GM18858 (cell line): ENCODE data around the gene FGD6.
"Not testable (repeated sequence)": the region's sequence is repeated elsewhere in the genome, so short reads cannot be mapped to it uniquely, and the experiment has no call there.

Experiments
- ATAC-seq: cut with Tn5 transposase; IDR thresholded peaks from one replicate; pipeline ENCODE4 v1.9.1; 2021; ENCODE audit not compliant: unreplicated experiment

FGD6 gene

DNA sequence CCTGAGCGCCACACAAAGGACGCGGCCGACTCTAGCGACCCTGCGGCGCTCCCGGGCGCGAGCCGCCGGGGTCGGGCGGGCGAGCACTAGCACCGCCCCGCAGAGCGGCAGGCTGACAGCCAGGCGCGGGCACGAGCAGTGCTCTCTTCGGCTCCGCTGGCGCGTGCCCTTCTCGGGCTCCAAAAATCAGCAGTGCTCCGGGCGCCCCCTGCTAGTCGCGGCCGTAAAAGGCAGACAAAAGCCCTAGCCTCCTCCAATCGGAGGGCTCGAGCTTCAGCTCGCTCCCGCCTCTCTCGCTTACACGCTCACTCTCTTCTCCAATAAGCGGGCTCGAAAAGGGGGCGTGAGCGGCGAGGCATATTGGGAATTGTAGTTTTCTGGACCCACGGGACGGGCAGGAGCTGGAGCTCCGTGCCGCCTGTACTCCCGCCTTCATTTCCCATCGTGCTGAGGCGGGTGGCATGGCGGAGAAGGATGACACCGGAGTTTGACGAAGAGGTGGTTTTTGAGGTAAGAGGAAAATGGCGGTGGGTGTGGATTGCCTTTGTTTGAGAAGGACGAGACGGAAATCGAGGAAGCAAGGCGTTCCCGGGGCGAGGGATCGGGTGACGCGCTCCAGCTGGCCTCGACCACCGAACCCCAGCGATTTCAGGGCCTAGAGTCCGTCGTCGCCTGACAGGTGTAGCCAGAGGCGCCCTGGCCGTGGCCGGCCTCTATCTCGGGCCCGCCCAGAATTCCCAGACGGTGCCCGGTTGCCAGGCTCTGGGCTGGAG, at the start of gene FGD6, which contains the start of gene VEZT:
TSS of gene FGD6 (minus strand) at position 91 of the 773 bp plus-strand sequence. CDS start 227 bp downstream, outside the sequence.
TSS of gene VEZT (plus strand) at position 431 of the 773 bp plus-strand sequence. CDS start at position 475, 44 bp downstream.
- ATAC-seq: peak; percentile 88

DNA sequence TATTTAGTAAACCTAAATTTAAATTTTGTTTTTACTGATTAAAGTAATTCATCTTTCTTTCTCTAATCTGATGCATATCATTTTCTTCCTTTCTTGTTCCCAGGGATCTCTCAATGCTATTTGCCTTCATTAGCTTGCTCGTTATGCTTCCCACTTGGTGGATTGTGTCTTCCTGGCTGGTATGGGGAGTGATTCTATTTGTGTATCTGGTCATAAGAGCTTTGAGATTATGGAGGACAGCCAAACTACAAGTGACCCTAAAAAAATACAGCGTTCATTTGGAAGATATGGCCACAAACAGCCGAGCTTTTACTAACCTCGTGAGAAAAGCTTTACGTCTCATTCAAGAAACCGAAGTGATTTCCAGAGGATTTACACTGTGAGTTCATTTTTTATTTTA, 49.0 kb upstream of the FGD6 start:
- ATAC-seq: no peak

DNA sequence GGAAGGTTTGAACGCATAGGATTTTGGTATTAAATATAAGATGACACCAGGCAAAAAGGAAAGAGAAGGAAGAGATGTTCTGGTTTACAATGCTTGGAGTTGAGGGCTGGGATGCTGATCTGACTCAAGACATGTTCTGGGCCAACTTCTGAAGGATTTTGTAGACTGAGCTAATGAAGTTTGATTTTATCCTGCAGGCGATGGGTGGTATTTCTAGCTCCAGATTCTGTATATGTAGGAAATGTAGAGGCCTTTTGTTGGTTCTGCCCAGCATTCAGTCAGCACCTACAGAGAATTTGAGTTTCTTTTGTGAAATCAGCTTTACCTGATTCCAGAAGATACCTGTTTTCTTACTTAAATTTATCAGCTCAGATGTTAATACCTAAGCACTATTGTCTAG, 48.5 kb upstream of the FGD6 start:
- ATAC-seq: no peak

DNA sequence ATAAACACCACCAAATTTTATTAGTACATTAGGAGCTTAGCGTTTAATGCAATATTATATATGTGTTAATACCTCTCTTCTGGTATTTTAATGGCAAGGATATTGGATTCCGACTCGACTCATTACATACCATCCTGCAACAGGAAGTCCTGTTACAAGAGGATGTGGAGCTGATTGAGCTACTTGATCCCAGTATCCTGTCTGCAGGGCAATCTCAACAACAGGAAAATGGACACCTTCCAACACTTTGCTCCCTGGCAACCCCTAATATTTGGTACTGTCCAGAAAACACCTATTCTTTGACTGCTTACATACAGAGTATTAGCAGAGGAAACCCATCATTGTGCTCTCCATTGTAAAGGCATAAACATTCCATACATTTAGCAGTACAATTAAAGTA, 45.5 kb upstream of the FGD6 start:
- ATAC-seq: no peak

DNA sequence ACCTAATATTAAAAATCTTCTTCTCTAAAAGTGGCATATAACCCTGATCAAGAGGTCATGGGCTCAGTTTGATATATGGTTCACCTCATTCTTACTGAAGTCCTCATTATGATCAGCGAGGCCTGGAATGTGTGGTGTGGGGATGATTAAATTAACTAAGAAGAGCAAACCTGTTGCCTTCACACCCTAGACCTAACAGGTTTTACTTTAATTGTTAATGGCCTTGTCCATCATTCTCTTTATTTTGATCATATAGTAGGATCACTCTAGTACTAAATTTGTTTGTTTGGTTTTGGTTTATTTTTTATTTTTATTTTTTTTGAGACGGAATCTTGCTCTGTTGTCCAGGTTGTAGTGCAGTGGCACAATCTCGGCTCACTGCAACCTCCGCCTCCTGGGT, 43.8 kb upstream of the FGD6 start:
- no peak for ATAC-seq

DNA sequence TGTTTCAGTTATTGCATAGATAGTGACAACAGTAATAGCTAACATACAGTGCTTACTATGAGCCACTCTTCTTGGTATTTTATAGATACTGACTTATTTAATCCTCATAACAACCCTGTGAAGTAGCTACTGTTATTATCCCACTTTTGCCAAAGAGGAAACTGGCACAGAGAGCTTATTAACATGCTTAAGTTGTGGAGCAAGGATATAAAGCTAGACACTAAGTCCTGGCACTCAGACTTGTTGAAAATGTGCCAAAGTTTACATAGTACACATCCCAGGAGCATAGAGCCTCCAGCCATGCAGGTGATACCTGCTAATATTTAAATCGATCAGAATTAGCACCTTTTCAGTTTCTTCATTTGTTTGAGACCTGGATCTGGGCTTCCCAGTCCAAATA, 42.1 kb upstream of the FGD6 start:
- ATAC-seq: no peak

DNA sequence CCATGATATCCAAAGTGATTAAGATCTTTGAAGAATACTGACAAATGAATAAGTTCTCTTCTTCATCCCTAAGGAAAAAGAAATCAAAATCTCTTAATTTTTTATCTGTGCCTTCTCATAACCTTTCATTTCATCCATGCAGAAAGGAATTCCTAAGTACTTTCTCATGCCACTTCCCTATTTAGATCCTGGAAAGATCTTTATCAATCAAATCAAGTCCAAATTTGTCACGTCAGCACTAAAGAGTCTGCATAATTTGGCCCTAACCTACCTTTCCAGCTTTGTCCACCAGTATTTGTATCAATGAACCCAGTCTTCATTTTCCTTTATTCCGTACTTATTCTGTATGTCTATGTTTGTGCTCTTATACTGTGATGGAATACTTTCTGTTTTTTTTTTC, 41.5 kb upstream of the FGD6 start:
- no peak for ATAC-seq

DNA sequence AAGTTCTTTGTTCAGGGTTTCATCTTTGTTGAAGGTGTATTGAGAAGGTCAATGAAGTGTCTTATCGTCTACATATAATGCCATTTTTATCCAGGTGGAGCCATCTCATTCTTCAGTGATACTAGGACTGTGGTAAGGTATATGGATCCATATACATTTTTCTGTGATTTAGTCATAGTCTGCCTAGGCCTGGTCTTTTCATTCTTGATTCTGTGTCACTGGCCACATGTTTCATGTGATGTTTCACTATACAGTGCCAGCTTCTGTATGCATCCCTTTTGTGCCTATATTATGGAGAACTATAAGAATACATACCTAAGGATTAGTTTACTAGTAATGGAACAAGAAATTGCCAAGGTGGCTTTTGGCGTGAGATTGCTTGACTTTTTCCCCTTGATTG, 40.9 kb upstream of the FGD6 start:
- no peak for ATAC-seq

DNA sequence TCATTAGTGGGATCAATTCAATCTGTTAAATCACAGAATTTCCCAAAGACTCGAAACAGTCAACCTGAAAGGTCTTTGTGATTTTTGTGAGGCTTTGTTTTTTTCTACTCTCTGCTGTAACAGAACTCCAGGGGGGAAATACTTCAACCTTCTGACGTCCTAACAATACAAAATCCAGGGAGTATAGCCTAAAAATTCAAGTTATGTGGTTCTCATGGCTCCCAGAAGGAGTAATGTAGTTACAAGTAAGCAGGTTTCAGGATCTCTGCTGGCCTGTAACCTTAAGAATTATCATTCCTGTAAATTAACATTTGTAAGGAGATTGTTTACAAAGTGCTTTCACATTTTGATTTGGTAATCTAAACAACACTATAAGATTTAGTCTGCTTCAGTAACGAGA, 40.3 kb upstream of the FGD6 start:
- ATAC-seq: no peak

DNA sequence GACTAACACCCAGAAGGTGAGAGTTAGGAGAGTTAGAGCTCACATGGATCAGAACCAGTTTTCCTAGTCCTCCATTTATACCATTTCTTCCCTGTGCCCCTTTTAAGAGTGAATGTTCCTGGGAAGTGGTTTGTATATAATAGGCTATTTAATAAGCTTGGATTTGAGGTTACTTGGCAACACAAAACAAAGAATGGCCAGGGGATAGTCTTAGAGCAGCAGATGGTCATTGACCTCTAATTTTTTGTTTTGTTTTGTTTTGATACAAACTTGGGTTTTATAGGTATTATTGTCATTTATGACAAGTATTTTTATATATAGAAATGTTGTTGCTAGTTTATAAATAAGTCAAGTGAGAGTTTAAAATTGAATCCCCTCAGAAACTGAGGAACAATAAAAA, 36.1 kb upstream of the FGD6 start:
- no peak for ATAC-seq

DNA sequence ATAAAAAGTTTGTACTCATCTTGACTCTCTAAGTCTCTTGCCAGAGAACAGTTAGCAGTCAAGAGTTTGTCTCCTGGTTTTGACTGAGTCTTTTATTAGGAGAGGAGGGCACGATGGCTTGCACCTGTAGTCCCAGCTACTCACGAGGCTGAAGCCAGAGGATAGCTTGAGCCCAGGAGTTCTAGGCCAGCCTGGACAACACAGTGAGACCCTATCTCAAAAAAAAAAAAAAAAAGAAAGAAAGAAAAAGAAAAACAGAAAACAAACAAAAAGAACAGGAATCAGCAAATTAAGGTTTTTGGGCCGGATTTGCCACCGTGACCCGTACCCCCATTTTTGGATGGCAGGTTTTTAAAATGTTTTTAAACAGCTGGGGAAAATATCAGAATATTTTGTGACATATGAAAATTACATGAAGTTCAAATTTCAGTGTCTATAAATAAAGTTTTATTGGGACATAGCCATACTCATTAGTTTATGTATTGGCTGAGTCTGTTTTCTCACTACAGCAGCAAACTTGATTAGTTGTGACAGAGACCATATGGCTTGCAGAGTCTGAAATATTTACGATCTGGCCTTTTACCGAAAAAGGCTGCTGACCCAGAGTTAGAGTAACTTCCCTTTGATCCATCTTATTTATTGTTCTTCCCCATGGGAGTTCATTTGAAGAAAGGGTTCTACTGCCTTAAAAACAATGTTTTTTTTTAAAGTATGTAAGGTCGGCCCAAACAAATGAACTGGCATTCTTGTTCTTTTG, 31.5 kb upstream of the FGD6 start:
- no peak for ATAC-seq

DNA sequence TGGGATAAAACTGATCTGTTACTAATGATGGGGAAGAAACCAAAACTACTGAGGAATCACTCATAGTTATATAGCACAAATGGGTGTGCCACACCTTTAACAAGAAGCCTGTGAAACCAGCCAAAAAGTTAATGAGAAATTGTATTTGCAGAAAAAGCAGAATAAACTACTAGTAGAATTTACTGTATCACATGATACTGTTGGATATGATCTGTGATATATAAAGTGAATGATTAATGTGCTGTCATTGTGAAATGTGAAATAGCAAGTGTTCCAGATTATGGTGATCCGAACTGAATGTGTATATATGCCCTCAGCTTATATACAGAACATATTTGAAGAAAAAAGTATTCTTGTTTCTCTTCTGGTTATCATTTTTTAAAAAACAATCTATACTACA, 30.8 kb upstream of the FGD6 start:
- no peak for ATAC-seq

DNA sequence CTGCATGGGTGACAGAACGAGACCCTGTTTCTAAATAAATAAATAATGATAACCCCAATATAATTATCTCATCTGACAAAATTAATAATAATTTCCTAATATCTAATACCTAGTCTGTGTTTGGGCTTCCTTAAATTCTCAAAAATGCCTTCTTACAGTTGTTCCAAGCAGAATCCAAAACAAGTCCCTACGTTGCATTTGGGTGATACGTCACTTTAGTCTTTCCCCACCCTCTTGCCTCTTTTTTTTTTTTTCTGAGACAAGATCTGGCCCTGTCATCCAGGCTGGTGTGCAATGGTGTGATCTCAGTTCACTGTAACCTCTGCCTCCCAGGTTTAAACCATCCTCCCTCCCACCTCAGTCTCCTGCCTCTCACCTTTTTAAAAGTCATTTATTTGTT, 27.1 kb upstream of the FGD6 start:
- ATAC-seq: no peak

DNA sequence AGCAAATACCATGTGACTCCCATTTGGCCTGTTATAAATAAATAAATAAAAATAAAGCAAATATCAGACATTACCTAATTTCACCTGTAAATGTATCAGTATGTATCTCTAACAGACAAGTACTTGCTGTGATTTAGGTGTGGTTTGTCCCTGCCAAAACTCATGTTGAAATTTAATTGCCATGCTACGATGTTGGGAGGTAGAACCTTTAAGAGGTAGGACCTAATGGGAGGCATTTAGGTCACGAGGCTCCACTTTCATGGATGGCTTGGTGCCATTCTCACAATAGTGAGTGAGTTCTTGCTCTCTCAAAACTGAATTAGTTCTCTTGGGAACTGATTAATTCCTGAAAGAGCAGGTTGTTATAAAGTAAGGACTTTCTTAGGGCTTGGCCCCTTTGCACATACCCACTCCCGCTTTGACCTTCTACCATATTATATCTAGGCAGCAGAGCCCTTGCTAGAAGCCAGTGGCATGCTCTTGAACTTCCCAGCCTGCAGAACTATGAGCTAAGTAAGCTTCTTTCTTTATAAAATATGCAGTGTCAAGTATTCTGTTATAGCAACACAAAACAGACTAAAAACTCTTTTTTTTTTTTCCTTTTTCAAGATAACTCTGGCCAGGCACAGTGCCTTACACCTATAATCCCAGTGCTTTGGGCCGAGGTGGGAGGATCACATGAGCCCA, 26.4 kb upstream of the FGD6 start:
- ATAC-seq: no peak

DNA sequence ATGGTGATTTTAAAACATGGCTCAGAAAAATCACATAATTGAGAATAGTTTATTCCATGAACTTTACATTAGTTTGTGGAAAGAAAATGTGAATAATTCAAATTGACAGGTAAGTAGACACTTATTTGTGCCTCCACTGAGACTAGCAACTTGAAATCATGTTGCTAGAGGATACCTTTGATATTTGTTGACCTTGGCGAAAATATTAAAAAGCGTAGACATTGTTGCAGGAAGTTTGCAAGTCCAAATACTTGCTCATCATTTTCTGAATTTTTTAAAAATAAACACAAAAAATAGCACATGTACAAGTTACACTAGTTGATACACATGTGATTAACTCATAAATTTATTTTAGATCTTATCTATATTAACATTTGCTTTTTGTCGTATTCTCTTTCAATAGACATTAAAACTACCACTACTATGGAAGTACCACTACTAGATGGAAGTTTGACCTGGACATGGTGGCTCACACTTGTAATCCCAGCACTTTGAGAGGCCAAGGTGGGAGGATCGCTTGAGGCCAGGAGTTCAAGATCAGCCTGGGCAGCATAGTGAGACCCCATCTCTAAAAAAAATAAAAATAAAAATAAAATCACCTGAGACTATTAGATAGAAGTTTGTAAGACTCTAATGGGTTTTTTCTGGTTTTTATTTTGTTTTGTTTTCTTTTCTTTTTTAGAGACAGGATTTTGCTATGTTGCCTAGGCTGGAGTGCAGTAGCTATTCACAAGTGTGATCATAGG, 24.7 kb upstream of the FGD6 start:
- no peak for ATAC-seq

DNA sequence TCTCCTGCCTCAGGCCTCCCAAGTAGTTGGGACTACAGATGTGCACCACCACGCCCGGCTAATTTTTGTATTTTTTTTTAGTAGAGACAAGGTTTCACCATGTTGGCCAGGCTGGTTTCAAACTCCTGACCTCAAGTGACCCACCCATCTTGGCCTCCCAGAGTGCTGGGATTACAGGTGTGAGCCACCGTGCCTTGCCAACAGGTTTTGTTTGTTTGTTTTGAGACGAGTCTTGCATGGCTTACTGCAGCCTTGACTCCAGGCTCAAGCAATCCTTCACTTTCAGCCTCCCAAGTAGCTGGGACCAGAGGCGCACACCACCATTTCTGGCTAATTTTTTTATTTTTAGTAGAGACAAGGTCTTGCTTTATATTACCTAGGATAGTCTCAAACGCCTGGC, 23.9 kb upstream of the FGD6 start:
- not testable (repeated sequence) for ATAC-seq

DNA sequence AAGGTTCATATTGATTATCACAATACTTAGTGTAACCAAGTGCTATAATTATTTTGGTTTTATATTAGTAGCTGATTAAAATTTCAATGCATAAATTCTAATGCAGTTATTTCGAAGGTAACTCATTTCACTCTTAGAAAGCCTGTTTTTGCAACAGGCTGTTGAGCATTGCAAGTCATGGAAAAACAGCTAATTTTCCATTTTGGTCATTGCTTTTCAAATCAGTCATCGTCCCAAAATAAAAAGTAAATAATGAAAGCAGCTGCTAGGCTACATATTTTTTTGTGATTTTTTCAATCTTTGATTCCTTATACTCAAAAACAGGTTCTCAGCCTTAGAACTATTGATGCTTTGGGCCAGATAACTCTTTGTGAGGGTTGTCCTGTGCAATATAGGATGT, 23.3 kb upstream of the FGD6 start:
- ATAC-seq: no peak

DNA sequence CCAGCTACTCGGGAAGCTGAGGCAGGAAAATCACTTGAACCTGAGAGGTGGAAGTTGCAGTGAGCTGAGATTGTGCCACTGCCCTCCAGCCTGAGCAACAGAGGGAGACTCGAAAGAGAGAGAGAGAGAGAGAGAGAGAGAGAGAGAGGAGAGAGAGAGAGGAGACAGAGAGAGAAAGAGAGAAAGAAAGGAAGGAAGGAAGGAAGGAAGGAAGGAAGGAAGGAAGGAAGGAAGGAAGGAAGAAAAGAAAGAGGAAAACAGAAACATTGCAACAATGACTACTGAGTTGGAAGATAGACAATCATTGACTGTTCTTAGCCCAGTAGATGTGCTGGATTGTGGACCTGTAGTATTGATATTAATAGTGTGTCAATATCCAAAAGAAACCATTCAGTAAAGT, 22.6 kb upstream of the FGD6 start:
- not testable (repeated sequence) for ATAC-seq

DNA sequence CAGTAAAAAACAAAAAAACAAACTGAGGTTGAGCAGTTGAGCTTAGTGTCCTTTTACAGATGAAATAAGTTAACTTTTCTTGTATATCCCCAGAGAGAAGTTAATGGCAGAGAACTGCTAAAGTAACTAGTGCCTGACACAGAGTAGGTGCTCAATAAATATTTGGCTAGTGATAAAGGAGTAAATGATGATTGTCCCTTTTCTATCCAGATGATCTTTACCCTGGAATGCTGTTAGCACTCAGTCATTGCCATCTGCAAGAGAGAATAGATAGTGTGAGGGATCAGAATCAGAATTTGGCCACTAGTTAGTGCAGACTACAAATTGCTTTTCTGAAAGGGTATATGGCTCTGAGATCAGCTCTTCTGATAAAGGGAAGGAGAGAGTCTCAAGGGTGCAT, 21.9 kb upstream of the FGD6 start:
- ATAC-seq: no peak

DNA sequence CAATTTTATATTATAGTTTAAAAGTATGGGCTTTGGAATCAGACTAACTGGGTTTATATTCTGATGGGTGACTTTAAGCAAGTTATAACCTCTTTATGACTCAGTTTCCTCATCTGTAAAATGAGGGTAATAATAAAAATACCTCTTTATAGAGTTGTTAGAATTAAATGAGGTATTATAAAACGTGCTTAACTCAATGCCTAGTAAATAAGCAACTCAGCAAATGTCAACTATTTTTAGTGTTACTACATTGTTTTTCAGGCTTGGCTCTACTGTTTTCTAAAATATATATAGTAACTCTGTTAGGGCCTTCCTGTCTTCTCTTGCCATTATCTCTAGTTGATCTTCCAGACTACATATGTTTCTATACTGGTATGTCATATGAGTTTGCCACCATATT, 20.9 kb upstream of the FGD6 start:
- ATAC-seq: no peak

DNA sequence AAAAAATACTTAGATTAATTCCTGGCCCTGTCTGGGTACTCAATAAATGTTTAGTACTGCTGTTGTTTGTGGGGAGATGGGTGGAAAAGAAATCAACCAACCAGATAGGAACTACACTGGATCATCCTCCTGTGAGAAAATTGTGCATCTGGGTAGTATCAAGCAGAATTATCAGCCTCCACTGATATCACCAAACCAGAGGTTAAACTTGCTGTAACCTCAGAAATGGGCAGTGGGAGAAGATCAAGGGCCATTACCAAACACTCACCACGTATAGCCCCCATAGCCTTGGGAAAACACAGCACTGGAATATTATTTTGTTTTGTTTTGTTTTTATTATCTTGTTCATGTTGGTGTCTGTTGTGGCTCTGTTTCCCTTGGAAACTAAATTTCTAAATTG, 20.0 kb upstream of the FGD6 start:
- no peak for ATAC-seq
